GM21529 (cell line): ENCODE data around the gene OPN1MW2.
A peak's percentile ranks its signal among the peaks of the same experiment; 100 is the strongest.
"Not testable (repeated sequence)": the region's sequence is repeated elsewhere in the genome, so short reads cannot be mapped to it uniquely, and the experiment has no call there.

Source experiments
- ATAC-seq: cut with Tn5 transposase; IDR thresholded peaks from one replicate; pipeline ENCODE4 v1.9.1; 2021; ENCODE audit not compliant: unreplicated experiment

Gene OPN1MW2

GRCh38 chrX:154219456-154219855 lies at the start of gene OPN1MW2:
Gene OPN1MW2 (plus strand): TSS chrX:154219756. CDS start chrX:154219816, 60 bp downstream.
- not testable (repeated sequence) for ATAC-seq

- peak; percentile 85 for ATAC-seq
Measured at GRCh38 chrX:154172535-154172943, 47.0 kb upstream of the OPN1MW2 start.

DNA sequence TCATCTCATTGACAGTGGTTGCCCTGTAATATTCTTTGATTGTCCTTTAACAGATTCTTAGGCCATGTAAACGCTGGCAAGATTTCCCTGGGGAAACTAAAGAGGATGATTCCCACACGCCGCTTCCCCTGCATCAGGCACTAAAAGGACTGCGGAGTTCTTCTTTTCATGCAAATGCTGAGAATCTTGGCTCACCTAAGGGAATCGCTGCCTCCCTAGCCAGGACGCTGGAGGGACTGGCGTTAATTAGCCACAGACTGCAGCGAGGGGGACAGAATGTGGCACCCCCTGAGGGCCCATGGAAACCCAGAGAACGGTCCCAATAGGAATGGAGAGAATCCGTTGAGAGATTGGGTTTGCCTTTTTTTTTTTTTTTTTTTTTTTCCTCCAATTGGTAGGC lies 45.2 kb upstream of the OPN1MW2 start:
- ATAC-seq, result not testable (repeated sequence)

GRCh38 chrX:154182296-154182695 lies 37.3 kb upstream of the OPN1MW2 start, which contains the start of gene OPN1MW:
Gene OPN1MW (plus strand): TSS chrX:154182596. CDS start chrX:154182678, 82 bp downstream.
- not testable (repeated sequence) for ATAC-seq

DNA sequence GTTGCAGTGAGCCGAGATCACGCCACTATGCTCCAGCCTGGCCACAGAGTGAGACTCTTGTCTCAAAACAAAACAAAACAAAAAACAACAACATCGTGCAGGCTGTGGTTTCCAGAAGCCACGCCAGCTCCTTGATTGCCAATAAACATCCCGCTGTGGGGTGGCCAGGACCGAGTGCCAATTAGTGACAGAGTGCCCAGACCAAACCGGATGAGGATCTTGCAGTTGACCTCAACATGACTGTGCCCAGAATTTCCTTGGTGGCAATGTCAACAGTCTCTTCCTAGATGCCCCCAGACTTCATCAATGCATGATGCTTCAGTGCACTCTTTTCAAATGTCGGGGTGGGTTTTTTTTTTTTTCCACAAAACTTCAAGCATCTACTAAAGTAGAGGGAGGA lies 35.8 kb upstream of the OPN1MW2 start:
- ATAC-seq, result not testable (repeated sequence)

DNA sequence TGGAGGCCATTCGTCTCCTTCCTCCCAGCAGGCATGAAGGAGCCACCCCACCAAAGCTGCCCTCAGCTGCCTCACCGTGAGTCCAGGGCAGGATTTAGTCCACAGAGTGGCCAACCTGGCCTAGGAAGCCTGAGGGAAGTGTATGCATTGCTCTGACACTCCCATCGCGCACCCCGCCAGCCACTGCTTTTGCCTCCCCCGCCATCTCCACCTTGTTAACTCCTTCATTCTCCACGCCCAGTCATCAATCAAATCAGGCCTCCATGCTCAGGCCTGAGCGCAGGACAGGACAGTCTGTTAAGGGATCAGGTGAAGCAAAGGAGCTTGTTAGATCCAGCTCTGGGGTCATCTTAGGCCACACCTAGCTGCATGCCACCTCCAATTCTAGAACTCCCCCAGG lies 26.7 kb upstream of the OPN1MW2 start:
- ATAC-seq, result not testable (repeated sequence)

DNA sequence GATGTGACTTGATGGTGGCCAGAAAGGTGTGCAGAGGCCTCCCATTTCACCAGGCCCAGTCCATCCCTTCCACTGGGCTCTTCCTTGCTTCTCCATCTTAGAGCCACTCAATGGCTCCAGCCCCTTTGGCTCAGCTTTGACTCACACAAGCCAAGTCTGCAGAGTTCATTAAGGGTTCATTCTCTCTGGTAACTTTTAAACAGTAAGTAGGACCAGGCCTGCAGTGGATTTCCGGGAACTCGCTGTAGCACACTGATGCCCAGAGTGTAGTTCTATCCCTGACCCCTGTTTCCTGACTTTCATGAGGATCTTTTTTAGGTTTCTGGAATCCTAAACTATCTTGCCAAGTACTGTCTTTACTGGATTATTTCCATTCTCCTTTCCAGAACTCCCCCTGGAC lies 25.2 kb upstream of the OPN1MW2 start:
- ATAC-seq, result not testable (repeated sequence)

GRCh38 chrX:154196466-154196865 lies 23.1 kb upstream of the OPN1MW2 start:
- ATAC-seq, result not testable (repeated sequence)

GRCh38 chrX:154209670-154210418 lies 9.7 kb upstream of the OPN1MW2 start:
- ATAC-seq, result peak; percentile 85

DNA sequence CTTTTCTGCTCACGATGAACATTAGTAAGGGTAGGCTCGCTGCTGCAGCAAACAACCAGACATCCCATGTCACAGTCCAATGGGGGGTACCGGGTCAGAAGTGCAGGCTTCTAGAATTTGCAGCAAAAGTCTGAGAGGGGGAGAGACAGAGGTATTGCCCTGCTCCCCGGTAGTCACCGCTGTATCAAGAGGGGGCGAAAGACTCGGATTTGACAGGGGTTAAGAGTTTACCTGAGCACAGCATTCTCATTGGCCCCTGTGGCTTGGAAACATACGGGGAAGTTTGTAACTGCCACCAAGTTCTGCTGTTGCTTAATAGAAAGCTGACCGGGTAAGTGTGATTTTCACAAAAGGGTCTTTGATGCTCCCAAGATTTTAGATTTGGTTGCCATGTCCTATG lies 8.5 kb upstream of the OPN1MW2 start:
- ATAC-seq, result not testable (repeated sequence)

- not testable (repeated sequence) for ATAC-seq
Measured at GRCh38 chrX:154211499-154211898, 8.1 kb upstream of the OPN1MW2 start.

DNA sequence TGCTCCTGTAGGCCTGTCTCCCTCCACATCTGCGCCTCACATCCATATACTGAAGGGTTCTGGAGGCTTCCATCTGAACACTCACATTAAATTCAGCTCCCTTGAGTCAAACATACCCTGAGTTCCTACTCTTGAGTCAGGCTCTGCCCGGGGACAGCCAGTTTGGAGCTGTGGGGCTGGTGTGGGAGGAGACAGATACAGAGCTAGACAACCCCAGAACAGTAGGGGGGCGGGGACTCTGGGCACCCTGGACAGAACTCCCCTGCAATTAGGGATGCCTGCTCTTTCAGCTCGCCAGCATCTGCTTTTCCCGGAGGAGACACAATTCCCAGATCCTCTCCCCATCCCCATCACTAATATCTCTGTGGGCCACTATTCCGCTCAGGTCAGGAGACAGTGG lies 5.7 kb downstream of the OPN1MW2 start:
- not testable (repeated sequence) for ATAC-seq

GRCh38 chrX:154226706-154227105 lies 7.2 kb downstream of the OPN1MW2 start:
- ATAC-seq, result not testable (repeated sequence)

- not testable (repeated sequence) for ATAC-seq
Measured at GRCh38 chrX:154231443-154231842, 11.9 kb downstream of the OPN1MW2 start.

DNA sequence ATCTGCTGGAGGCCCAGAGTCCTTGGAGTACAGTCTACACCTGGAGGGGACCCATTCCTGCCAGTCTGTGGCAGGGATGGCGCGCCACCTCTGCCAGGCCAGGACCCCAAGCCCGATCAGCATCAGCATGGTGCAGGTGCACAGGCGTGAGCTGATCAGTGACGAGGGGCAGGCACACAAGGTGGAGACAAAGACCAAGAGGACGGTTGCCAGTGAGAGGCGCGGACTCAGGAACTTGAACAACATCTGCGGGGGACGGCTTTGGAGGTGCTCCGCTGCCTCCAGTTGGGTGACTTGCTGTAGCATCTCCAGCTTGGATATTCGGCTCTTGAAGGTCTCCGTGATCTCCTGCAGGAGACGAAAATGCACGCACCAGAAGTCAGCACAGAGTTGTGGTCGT lies 14.1 kb downstream of the OPN1MW2 start:
- ATAC-seq, result not testable (repeated sequence)

- ATAC-seq, result not testable (repeated sequence)
Measured at GRCh38 chrX:154238939-154239559, 19.5 kb downstream of the OPN1MW2 start.

GRCh38 chrX:154239982-154240503 lies 20.5 kb downstream of the OPN1MW2 start:
- ATAC-seq, result not testable (repeated sequence)

GRCh38 chrX:154247377-154248045 lies 28.0 kb downstream of the OPN1MW2 start:
- ATAC-seq, result peak; percentile 83

DNA sequence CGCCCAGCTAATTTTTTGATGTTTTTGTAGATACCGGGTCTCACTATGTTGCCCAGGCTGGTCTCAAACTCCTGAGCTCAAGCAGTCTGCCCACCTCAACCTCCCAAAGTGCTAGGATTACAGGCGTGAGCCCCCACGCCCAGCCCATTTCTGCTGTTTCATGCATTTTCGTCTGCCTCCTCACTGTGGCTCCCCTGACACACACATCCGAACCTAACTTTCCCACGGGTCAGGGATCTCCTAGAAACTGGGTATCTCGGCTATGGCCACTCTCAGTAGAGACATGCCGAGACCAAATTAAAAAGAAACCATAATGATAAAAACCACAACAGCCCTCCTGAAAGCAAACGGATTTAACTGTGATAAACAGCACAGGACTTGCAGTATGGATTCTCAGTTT lies 28.5 kb downstream of the OPN1MW2 start:
- ATAC-seq, result not testable (repeated sequence)

GRCh38 chrX:154257282-154257681 lies 37.7 kb downstream of the OPN1MW2 start, which contains the start of gene OPN1MW3:
Gene OPN1MW3 (plus strand): TSS chrX:154257582. CDS start chrX:154257620, 38 bp downstream.
- not testable (repeated sequence) for ATAC-seq

DNA sequence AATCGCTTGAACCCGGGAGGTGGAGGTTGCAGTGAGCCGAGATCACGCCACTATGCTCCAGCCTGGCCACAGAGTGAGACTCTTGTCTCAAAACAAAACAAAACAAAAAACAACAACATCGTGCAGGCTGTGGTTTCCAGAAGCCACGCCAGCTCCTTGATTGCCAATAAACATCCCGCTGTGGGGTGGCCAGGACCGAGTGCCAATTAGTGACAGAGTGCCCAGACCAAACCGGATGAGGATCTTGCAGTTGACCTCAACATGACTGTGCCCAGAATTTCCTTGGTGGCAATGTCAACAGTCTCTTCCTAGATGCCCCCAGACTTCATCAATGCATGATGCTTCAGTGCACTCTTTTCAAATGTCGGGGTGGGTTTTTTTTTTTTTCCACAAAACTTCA lies 39.2 kb downstream of the OPN1MW2 start:
- not testable (repeated sequence) for ATAC-seq
